Mucosa of gallbladder (tissue), 1 donor: ENCODE measurements around the gene SCN7A. TPM values are rescaled to one million over a fixed set of nuclear protein-coding genes. Genes with fewer than 3 reads are reported as not detected.
"Not testable (repeated sequence)": the region's sequence is repeated elsewhere in the genome, so short reads cannot be mapped to it uniquely, and the experiment has no call there.

Experiments
- DNase-seq: peaks from one replicate; pipeline ENCODE4 v3.0.0-alpha.2; 2020; ENCODE audit warnings: low spot score
- total RNA-seq: library from RNA; stranded (reverse); gene quantifications from one replicate; pipeline ENCODE4 v1.2.1, GENCODE V29; 2021
- donor health status: DM: no; HTN: no; CAD: no.

The SCN7A gene
- total RNA-seq: 9.6 TPM

GRCh38 chr2:166494140-166494624 lies at the start of gene SCN7A:
Gene SCN7A (minus strand): TSS chr2:166494249. CDS start chr2:166477696, 16,553 bp downstream.
- DNase-seq: peak; percentile 27

- DNase-seq: peak; percentile 15
These were observed 45.5 kb upstream of the SCN7A start for GRCh38 chr2:166539340-166540162.

GRCh38 chr2:166536111-166536510 lies 42.1 kb upstream of the SCN7A start:
- DNase-seq: no peak

- DNase-seq: no peak
These were observed 27.1 kb upstream of the SCN7A start for GRCh38 chr2:166521155-166521554.

- DNase-seq: no peak
These were observed 26.6 kb upstream of the SCN7A start for GRCh38 chr2:166520604-166521003.

GRCh38 chr2:166519391-166519962 lies 25.4 kb upstream of the SCN7A start:
- no peak for DNase-seq

DNA sequence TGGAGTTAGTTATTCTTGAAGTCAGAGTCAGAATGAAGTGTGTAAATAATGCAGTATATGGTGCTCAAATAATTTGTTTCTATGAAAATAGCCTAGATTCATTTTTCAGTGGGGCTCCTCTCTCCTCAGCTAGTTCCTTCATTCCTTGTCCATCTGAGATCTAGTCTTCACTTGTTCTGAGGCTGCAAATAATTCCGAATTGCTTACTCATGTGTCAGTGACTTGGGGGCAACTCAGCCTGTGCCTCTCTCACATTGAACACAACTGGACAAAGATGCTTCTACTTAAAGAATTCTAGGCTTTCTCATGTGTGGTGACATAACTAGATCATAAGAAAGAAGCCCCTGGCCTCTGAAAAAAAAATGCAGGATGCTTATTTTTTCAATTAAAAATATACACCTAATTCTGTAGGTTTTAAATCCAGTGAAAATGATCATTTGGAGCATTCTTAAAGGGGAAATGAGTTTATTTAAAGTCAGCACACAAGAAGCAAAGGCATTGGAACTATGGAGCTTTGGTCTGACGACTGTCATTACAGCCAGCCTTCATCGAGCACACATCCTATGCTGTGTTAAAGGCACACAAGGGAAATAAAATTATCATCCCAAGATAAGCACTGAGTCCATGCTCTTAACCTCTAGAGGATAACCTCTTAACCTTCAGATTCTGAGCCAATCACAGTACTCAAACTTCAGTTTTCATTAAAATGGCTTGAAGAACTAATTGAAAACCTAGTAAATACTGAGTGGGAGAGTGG lies 24.8 kb upstream of the SCN7A start:
- no peak for DNase-seq

GRCh38 chr2:166517533-166518061 lies 23.5 kb upstream of the SCN7A start:
- DNase-seq: no peak

DNA sequence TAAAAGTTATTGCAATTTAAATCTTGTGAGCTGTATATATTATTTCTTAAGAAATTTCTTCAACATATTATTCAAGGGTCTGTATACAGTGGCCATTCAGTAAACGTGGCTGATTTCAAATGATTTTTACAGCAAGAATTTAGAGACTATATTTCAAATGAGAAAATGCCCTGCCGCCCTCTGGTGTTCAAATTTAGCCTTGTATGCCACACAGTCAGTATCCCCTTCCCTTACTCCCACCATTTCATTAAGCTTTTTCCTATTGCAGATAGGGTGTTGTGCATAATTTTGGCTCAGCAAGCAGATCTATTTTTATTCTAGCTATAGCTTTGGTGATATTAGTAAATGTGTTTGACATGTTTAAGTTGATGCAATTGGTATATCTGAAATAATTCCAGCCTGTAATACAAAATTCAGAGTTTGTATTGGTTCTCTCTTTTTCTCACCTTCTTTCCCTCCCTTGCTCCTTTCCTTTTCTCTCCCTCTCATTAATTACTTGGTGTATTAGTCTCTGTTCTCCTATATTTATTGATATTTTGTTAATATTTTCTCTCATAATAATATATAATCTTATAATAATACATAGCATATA lies 22.8 kb upstream of the SCN7A start:
- DNase-seq: peak; percentile 16

GRCh38 chr2:166513952-166514351 lies 19.9 kb upstream of the SCN7A start:
- no peak for DNase-seq

DNA sequence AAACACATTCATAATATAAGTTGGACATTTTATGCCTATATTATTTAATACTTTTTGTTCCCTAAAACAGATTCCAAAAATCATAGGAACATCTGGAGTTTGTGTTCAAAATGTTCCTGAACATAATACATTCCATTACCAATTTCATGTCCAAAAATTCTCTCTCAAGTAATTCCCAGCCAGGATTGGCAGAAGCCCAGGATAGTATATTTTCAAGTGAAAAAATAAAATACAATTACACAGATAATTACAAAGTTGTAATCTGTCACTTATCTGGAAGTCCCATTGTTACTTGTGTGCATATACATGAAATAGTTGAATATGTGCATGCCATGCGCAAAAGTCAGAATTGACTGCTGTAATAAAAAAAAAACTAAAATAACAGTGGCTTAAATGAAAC lies 5.2 kb upstream of the SCN7A start:
- no peak for DNase-seq

DNA sequence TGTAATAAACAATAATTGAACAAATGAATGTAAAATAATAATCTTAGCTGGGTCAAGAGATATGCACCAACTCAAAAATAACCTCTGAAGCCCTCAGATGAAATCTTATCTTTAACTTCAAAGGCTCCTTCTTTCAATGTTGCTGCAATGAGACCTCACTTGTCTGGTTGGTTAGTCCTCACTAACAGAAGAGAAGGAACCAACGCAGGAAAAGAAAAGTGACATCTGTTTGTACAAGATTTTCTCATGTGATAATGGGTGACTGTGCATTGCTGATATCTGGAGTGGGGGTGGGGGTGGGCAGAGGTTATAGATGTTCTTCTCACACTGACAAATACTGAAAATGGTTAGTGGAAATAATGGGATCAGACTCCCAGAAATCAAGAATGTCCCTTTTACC lies 2.6 kb downstream of the SCN7A start:
- no peak for DNase-seq

- no peak for DNase-seq
These were observed 6.9 kb downstream of the SCN7A start for GRCh38 chr2:166487171-166487570.

- DNase-seq: no peak
These were observed 8.4 kb downstream of the SCN7A start for GRCh38 chr2:166485558-166486178.

GRCh38 chr2:166472332-166472731 lies 21.7 kb downstream of the SCN7A start:
- DNase-seq: no peak

GRCh38 chr2:166468124-166469024 lies 25.7 kb downstream of the SCN7A start:
- DNase-seq: no peak

- no peak for DNase-seq
These were observed 29.9 kb downstream of the SCN7A start for GRCh38 chr2:166464187-166464586.

- no peak for DNase-seq
These were observed 30.4 kb downstream of the SCN7A start for GRCh38 chr2:166463640-166464039.

- no peak for DNase-seq
These were observed 35.4 kb downstream of the SCN7A start for GRCh38 chr2:166458674-166459073.

GRCh38 chr2:166455823-166456222 lies 38.2 kb downstream of the SCN7A start:
- DNase-seq: not testable (repeated sequence)
